K562 (cell line): Measurements from ENCODE around the gene PSMC3IP. TPM values are rescaled to one million over a fixed set of nuclear protein-coding genes. Genes with fewer than 3 reads are reported as not detected.

Experiments used
- ATAC-seq: fragments of 200-7000 bp; cut with Tn5 transposase; 3 replicates; pipeline ENCODE4 v1.9.1; 2020; ENCODE audit warnings: moderate library complexity
- BruUV-seq: library from RNA; stranded (reverse); fragments of 400-500 nt; replicated peaks from 2 replicates; lab custom pipeline; 2021; lab: Mats Ljungman, UMichigan
- CTCF ChIA-PET: fragments of 300-600 bp; formaldehyde crosslinking; extraction: SDS; loops from one replicate; lab custom pipeline; 2021; ENCODE audit warnings: low intra/inter-chr PET ratio; lab: Yijun Ruan, JAX
- POLR2A ChIA-PET: fragments of 300-600, 350-650 bp; sonication (Branson Sonifier 250); formaldehyde crosslinking; extraction: SDS; loops from one replicate; lab custom pipeline; 2021; ENCODE audit warnings: antibody characterized with exemption, inconsistent platforms; lab: Yijun Ruan, JAX
- DNase-seq, 4 experiments: peaks; one replicate each; pipeline versions ENCODE4 v3.0.0 to v3.0.0-alpha.2; 2011 to 2018; ENCODE audit warnings: low spot score in 3 of 4, mixed read lengths in 3 of 4; ENCODE audit errors: extremely low read depth in 1 of 4
- FAIRE-seq: peaks from 2 replicates; lab custom pipeline; 2011; peaks lifted over from hg19 to GRCh38; lab: Jason Lieb, UNC
- H2AFZ ChIP-seq: 2 replicates; pipeline ENCODE4 v1.6.0; 2011; ENCODE audit warnings: low read depth, low read length, control low read depth, inconsistent platforms
- H3K27ac ChIP-seq: fragments of 200-600 bp; 3 replicates; pipeline ENCODE4 v1.8.0; 2011; ENCODE audit warnings: low read depth, mild to moderate bottlenecking, control low read depth, inconsistent platforms, low read length, moderate library complexity, mixed read lengths; ENCODE audit errors: extremely low read depth
- H3K27me3 ChIP-seq, 2 experiments: fragments of 300-600 bp in 1 of 2; 2 replicates in 1 of 2; 3 replicates in 1 of 2; pipeline versions ENCODE4 v1.6.0 to v1.8.0; 2011; ENCODE audit warnings: inconsistent platforms in 2 of 2, low read length in 2 of 2, mild to moderate bottlenecking in 1 of 2, mixed read lengths in 1 of 2, moderate library complexity in 1 of 2; ENCODE audit not compliant: control insufficient read depth in 2 of 2, insufficient read depth in 2 of 2
- H3K36me3 ChIP-seq: fragments of 300-600 bp; 3 replicates; pipeline ENCODE4 v1.8.0; 2011; ENCODE audit warnings: mild to moderate bottlenecking, low read length, inconsistent platforms; ENCODE audit not compliant: control insufficient read depth, insufficient read depth
- H3K4me1 ChIP-seq, 2 experiments: fragments of 200-600 bp in 1 of 2; replicated peaks in 1 of 2; 2 replicates in 1 of 2; 3 replicates in 1 of 2; pipeline versions ENCODE4 v1.5.1 to v1.8.0; 2011; ENCODE audit warnings: inconsistent platforms in 2 of 2, low read length in 2 of 2, mild to moderate bottlenecking in 1 of 2, mixed read lengths in 1 of 2, moderate library complexity in 1 of 2; ENCODE audit not compliant: control insufficient read depth in 2 of 2, insufficient read depth in 2 of 2
- H3K4me2 ChIP-seq: 2 replicates; pipeline ENCODE4 v1.6.1; 2011; ENCODE audit warnings: low read length, control low read depth, inconsistent platforms, mixed read lengths; ENCODE audit not compliant: insufficient read depth
- H3K4me3 ChIP-seq: fragments of 200-600 bp; sonication (generic), shearing (Covaris generic); 2 replicates; pipeline ENCODE4 v1.5.1; 2016; ENCODE audit warnings: control low read depth, inconsistent platforms
- H3K79me2 ChIP-seq: fragments of 200-600 bp; 3 replicates; pipeline ENCODE4 v1.8.0; 2011; ENCODE audit warnings: low read length, inconsistent platforms; ENCODE audit not compliant: control insufficient read depth, insufficient read depth
- H3K9ac ChIP-seq, 2 experiments: 2 replicates each; pipeline versions ENCODE4 v1.6.0 to v1.6.1; 2011; ENCODE audit warnings: low read depth in 2 of 2, low read length in 2 of 2, control low read depth in 1 of 2, inconsistent platforms in 1 of 2, mild to moderate bottlenecking in 1 of 2, mixed read lengths in 1 of 2; ENCODE audit not compliant: insufficient read depth in 1 of 2
- H3K9me1 ChIP-seq: one replicate; pipeline ENCODE4 v1.6.0; 2011; ENCODE audit warnings: inconsistent platforms, mild to moderate bottlenecking, low read length, moderate library complexity; ENCODE audit not compliant: control insufficient read depth, insufficient read depth
- H3K9me3 ChIP-seq: replicated peaks from 2 replicates; pipeline ENCODE4 v1.5.1; 2011; ENCODE audit warnings: low read depth, low read length, inconsistent platforms; ENCODE audit not compliant: control insufficient read depth, insufficient read depth
- H4K20me1 ChIP-seq: replicated peaks from 2 replicates; pipeline ENCODE4 v1.6.1; 2011; ENCODE audit warnings: low read length, inconsistent platforms, mixed read lengths; ENCODE audit not compliant: control insufficient read depth, insufficient read depth
- FOXA3 ChIP-seq, 2 experiments: fragments of 450-650 bp in 1 of 2; sonication (generic) in 1 of 2; formaldehyde crosslinking; IDR thresholded peaks in 1 of 2; conservative IDR thresholded peaks in 1 of 2; 2 replicates each; pipeline versions ENCODE4 v1.4.0 to v1.8.0; 2020 to 2022; ENCODE audit warnings: mild to moderate bottlenecking in 2 of 2, missing genetic modification reagents in 1 of 2
- KLF1 ChIP-seq: fragments of 450-650 bp; IDR thresholded peaks from 2 replicates; pipeline ENCODE4 v1.6.1; 2016; ENCODE audit warnings: missing genetic modification characterization, missing compliant biosample characterization
- WGBS: fragments of 100-300 bp; shearing (Covaris generic); methylation state at CpG from one replicate; pipeline ENCODE4 v1.1.6; 2016; ENCODE audit warnings: low coverage, mixed read lengths; ENCODE audit not compliant: insufficient coverage; ENCODE audit errors: missing lambda C conversion rate; 5-methylcytosine and 5-hydroxymethylcytosine counted together
- in situ Hi-C: fragments of 300-500 bp; cut with MboI; formaldehyde crosslinking; loops from 4 replicates; pipeline ENCODE4 v1.15.0; 2018; ENCODE audit warnings: inconsistent platforms, mixed read lengths
- intact Hi-C: fragments of 100-400 bp; cut with micrococcal nuclease; formaldehyde crosslinking; loops from 2 replicates; pipeline ENCODE4 v1.14.2; 2022
- polyA plus RNA-seq, 8 experiments: library from polyadenylated mRNA; depleted of rRNA in 4 of 8; stranded (reverse) in 5 of 8; unstranded in 3 of 8; fragments of >200 nt; fragmentation: Nextera tagmentation in 2 of 8; fragmentation: Illumina TruSeq in 1 of 8; extraction: Ambion mirVana in 2 of 8; extraction: Trizol in 1 of 8; gene quantifications; 2 replicates each; pipeline versions ENCODE4 v1.2.1 to v1.2.3, GENCODE V29; 2011 to 2014; ENCODE audit warnings: inconsistent platforms in 1 of 8, missing spikeins in 1 of 8
- total RNA-seq, 7 experiments: library from RNA; depleted of rRNA in 6 of 7; stranded (reverse); fragments of >200 nt in 6 of 7; fragmentation: Illumina TruSeq in 2 of 7; extraction: Trizol in 2 of 7; gene quantifications; 2 replicates each; pipeline versions ENCODE4 v1.2.1 to v1.2.3, GENCODE V29; 2011 to 2021; ENCODE audit warnings: low replicate concordance in 1 of 7
- TF ChIP-seq, protein P1 (sequence below): fragments of 250-450 bp; sonication (Bioruptor Pico); IDR thresholded peaks from 2 replicates; pipeline ENCODE4 v1.5.0; 2021; ENCODE audit warnings: mild to moderate bottlenecking, borderline replicate concordance
- TF ChIP-seq, protein P2 (sequence below): fragments of 450-650 bp; IDR thresholded peaks from 2 replicates; pipeline ENCODE4 v1.7.0; 2016; ENCODE audit warnings: borderline replicate concordance
- TF ChIP-seq, protein P3 (sequence below), 2 experiments: fragments of 150-350 bp in 1 of 2; IDR thresholded peaks; 2 replicates each; pipeline ENCODE4 v1.6.1; 2012 to 2016; ENCODE audit warnings: low read depth in 2 of 2, low read length in 2 of 2, mild to moderate bottlenecking in 1 of 2, moderate library complexity in 1 of 2
- TF ChIP-seq, protein P4 (sequence below): IDR thresholded peaks from 2 replicates; pipeline ENCODE4 v1.6.1; 2016; ENCODE audit warnings: missing genetic modification characterization, missing compliant biosample characterization

The PSMC3IP gene
- total and polyA plus RNA-seq, 9 of the 15 experiments (the other 6 are each of a cell fraction or from before 2014, with no cell fraction given): 13.8 to 65.6 (median 32.8) TPM

DNA sequence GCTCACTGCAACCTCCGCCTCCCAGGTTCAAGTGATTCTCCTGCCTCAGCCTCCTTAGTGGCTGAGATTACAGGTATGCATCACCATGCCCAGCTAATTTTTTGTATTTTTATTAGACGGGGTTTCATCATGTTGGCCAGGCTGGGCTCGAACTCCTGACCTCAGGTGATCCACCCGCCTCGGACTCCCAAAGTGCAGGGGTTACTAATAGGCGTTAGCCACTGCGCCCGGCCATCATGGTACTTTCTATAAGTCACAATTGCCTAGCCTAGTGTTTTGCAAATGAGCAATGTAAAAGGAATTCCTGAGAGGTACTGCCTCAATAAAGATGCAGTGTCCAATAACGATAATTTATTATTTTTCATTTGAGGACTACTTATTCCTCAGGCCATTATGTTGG is 13.9 kb upstream of the PSMC3IP start:
- no peaks in the 10 kb centered on the region for H3K9me3 ChIP-seq
- H2AFZ ChIP-seq: no peak overlapping the region
- BruUV-seq: no TSS peak
- no peaks in the 10 kb centered on the region for H3K27me3 ChIP-seq
- H3K4me3 ChIP-seq: no peak overlapping the region
- TF ChIP-seq KLF1 (tag): no peak
- TF ChIP-seq, protein P1, sequence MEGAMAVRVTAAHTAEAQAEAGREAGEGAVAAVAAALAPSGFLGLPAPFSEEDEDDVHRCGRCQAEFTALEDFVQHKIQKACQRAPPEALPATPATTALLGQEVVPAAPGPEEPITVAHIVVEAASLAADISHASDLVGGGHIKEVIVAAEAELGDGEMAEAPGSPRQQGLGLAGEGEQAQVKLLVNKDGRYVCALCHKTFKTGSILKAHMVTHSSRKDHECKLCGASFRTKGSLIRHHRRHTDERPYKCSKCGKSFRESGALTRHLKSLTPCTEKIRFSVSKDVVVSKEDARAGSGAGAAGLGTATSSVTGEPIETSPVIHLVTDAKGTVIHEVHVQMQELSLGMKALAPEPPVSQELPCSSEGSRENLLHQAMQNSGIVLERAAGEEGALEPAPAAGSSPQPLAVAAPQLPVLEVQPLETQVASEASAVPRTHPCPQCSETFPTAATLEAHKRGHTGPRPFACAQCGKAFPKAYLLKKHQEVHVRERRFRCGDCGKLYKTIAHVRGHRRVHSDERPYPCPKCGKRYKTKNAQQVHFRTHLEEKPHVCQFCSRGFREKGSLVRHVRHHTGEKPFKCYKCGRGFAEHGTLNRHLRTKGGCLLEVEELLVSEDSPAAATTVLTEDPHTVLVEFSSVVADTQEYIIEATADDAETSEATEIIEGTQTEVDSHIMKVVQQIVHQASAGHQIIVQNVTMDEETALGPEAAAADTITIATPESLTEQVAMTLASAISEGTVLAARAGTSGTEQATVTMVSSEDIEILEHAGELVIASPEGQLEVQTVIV (CRISPR knock-in tag): no peak
- TF ChIP-seq, protein P2, sequence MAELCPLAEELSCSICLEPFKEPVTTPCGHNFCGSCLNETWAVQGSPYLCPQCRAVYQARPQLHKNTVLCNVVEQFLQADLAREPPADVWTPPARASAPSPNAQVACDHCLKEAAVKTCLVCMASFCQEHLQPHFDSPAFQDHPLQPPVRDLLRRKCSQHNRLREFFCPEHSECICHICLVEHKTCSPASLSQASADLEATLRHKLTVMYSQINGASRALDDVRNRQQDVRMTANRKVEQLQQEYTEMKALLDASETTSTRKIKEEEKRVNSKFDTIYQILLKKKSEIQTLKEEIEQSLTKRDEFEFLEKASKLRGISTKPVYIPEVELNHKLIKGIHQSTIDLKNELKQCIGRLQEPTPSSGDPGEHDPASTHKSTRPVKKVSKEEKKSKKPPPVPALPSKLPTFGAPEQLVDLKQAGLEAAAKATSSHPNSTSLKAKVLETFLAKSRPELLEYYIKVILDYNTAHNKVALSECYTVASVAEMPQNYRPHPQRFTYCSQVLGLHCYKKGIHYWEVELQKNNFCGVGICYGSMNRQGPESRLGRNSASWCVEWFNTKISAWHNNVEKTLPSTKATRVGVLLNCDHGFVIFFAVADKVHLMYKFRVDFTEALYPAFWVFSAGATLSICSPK: no peak
- TF ChIP-seq, protein P3, sequence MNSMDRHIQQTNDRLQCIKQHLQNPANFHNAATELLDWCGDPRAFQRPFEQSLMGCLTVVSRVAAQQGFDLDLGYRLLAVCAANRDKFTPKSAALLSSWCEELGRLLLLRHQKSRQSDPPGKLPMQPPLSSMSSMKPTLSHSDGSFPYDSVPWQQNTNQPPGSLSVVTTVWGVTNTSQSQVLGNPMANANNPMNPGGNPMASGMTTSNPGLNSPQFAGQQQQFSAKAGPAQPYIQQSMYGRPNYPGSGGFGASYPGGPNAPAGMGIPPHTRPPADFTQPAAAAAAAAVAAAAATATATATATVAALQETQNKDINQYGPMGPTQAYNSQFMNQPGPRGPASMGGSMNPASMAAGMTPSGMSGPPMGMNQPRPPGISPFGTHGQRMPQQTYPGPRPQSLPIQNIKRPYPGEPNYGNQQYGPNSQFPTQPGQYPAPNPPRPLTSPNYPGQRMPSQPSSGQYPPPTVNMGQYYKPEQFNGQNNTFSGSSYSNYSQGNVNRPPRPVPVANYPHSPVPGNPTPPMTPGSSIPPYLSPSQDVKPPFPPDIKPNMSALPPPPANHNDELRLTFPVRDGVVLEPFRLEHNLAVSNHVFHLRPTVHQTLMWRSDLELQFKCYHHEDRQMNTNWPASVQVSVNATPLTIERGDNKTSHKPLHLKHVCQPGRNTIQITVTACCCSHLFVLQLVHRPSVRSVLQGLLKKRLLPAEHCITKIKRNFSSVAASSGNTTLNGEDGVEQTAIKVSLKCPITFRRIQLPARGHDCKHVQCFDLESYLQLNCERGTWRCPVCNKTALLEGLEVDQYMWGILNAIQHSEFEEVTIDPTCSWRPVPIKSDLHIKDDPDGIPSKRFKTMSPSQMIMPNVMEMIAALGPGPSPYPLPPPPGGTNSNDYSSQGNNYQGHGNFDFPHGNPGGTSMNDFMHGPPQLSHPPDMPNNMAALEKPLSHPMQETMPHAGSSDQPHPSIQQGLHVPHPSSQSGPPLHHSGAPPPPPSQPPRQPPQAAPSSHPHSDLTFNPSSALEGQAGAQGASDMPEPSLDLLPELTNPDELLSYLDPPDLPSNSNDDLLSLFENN (IDR thresholded peaks at IDR 0.05; ENCODE audit: low read depth in 2 of 2, low read length in 2 of 2): no peak
- no peak for TF ChIP-seq FOXA3 (CRISPR knock-in tag; conservative IDR thresholded peaks at IDR 0.05 in 1 of 2, IDR thresholded peaks at IDR 0.05 in 1 of 2)
- TF ChIP-seq, protein P4, sequence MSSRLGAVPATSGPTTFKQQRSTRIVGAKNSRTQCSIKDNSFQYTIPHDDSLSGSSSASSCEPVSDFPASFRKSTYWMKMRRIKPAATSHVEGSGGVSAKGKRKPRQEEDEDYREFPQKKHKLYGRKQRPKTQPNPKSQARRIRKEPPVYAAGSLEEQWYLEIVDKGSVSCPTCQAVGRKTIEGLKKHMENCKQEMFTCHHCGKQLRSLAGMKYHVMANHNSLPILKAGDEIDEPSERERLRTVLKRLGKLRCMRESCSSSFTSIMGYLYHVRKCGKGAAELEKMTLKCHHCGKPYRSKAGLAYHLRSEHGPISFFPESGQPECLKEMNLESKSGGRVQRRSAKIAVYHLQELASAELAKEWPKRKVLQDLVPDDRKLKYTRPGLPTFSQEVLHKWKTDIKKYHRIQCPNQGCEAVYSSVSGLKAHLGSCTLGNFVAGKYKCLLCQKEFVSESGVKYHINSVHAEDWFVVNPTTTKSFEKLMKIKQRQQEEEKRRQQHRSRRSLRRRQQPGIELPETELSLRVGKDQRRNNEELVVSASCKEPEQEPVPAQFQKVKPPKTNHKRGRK (tag): no peak
- H4K20me1 ChIP-seq: no peaks in the 10 kb centered on the region
- FAIRE-seq (no peak), ATAC-seq (no peak), DNase-seq (no peak)
- H3K4me1 ChIP-seq: no peaks in the 10 kb centered on the region; a peak in 1 of 5 replicates
- CTCF ChIA-PET: no interaction called here
- 95% methylated on average over 8 of the region's 9 CpGs for WGBS
- H3K36me3 ChIP-seq: peaks cover 59% of the 10 kb centered on the region; the same call in 2 of the 3 replicates
- in situ Hi-C loops: no loop called here
- POLR2A ChIA-PET: interaction anchor here (0.7 to 1.5 kb wide), 2 partner anchors 10 to 22 kb away, joined by 3 read pairs; no protein-coding TSS in a partner anchor
- no peak overlapping the region for H3K27ac ChIP-seq
- no peak overlapping the region for H3K4me2 ChIP-seq
- no peaks in the 10 kb centered on the region for H3K9me1 ChIP-seq
- H3K9ac ChIP-seq: no peak overlapping the region
- peaks cover 5% of the 10 kb centered on the region; the same call in 2 of the 3 replicates for H3K79me2 ChIP-seq
- intact Hi-C loops: no loop called here
